ENCODE data around the gene DCHS1.

GRCh38 chr11:6583584-6583983 is 72.0 kb downstream of the DCHS1 start:
- no peak for TF ChIP-seq PRDM15 (CRISPR knock-in tag; IDR thresholded peaks at IDR 0.05)
- TF ChIP-seq ZNF281 (CRISPR knock-in tag; IDR thresholded peaks at IDR 0.05): no peak
- TF ChIP-seq CTCF (IDR thresholded peaks at IDR 0.05): no peak
- TF ChIP-seq ZNF416 (CRISPR knock-in tag; IDR thresholded peaks at IDR 0.05): no peak
- TF ChIP-seq ERG (CRISPR knock-in tag; IDR thresholded peaks at IDR 0.05): no peak
